Stimulated activated naive CD8-positive, alpha-beta T cell treated with anti-CD3 and anti-CD28 coated beads, Interleukin-15, Interleukin-2, amounts not matched to agents 100 U/mL and 50 U/mL, for 24 hours (primary cell): ENCODE measurements around the gene PGRMC2.

Experiments used
- ATAC-seq: fragments of 150-1000 bp; cut with Tn5 transposase; one replicate; pipeline ENCODE4 v1.10.0; 2021
- DNase-seq: peaks from one replicate; pipeline ENCODE4 v3.0.0; 2021

The PGRMC2 gene

GRCh38 chr4:128220286-128221235 lies 67.1 kb downstream of the PGRMC2 start:
- ATAC-seq (no peak), DNase-seq (no peak)
